Measurements from ENCODE around the gene ARFIP2.

GRCh38 chr11:6472934-6473333 lies 8.2 kb downstream of the ARFIP2 start:
- TF ChIP-seq CTCF (IDR thresholded peaks at IDR 0.05) (no peak), POLR2A (IDR thresholded peaks at IDR 0.05; ENCODE audit: low read depth) (no peak)

All from esophagus muscularis mucosa (tissue), 3 donors.